Stimulated activated naive CD4-positive, alpha-beta T cell treated with Interleukin-2 at 50 U/mL for 16 hours (primary cell): Measurements from ENCODE around the gene FANCI.

Experiments
- DNase-seq: peaks from one replicate; lab custom pipeline; 2025; lab: John Stamatoyannopoulos, UW

The FANCI gene

DNA sequence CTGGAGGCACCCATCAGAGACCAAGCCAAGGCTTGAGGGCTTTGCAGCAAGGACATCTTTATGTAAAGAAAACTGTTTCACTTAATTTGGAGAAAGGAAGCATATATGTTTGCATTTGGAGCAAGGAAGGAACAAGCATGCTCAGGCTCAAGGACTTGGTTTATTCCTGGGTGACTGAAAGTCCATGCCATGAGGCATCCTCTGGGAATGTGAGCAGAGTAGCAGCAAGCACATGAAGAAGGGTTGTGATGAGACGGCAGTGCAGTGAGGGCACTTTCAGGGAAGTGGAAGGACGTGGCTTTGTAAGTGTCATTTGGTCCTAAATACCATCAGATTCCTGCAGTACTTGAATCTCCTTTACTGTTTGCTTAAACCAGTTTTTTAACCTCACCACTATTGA, 64.0 kb downstream of the FANCI start:
- no peak for DNase-seq

DNA sequence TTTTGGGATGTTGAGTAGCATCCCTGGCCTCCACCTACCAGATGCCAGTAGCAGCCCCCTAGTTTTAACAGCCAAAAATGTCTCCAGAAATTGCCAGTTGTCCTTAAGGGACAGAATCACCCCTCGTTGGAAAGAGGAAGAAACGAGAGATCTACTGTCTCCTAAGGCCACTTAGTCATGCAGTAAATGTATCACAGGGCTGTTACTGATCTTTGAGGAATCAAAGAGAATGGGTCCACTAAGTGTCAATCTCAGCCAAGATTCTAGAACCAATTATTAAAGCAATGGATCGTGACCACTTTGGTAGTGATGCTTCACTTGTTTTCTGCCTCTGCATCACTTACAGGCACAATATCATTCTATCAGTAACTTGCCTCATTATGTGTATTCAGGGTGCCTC, 64.5 kb downstream of the FANCI start:
- no peak for DNase-seq

DNA sequence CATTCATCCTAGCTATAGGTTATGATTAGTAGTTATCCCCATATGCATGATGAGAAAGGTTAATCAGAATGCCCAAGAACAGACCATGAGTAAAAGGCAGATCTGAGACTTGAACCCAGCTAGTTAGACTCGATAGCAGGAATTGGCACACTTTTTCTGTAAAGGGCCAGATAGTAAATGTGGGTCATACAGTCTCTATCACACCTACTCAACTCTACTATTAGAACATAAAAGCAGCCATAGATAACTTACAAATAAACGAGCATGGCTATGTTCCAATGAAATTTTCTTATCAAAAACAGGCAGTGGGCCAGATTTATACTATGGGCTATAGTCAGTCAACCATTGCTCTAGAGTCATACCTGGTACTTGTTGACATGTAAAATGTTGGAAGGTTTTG, 66.2 kb downstream of the FANCI start:
- no peak for DNase-seq

DNA sequence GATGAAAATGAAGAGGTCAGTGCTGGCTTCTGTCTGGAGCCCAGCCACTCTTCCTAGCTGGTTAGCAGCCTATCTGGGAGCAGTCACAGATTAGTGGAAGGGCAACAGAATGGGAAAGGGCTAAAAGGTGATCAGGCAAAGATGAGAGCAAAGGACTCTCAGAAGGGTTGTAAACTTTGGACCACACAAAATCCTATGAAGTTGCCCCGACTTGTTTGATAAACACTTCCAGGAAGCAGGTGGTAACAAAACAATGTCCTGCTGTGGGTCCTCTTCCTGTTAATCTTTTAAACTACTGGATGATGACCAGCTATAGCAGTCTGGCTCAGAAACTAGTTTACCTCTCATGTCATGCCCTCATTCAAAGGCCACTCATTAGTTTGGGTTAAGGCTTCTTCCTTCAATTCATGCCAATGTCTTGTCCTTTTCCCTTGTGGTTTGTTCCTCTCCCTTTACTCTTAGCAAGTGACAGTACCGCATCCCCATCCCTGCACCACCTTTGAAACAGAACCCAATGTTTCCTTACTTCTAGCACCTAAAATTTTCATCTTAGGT, 71.7 kb downstream of the FANCI start:
- no peak for DNase-seq

DNA sequence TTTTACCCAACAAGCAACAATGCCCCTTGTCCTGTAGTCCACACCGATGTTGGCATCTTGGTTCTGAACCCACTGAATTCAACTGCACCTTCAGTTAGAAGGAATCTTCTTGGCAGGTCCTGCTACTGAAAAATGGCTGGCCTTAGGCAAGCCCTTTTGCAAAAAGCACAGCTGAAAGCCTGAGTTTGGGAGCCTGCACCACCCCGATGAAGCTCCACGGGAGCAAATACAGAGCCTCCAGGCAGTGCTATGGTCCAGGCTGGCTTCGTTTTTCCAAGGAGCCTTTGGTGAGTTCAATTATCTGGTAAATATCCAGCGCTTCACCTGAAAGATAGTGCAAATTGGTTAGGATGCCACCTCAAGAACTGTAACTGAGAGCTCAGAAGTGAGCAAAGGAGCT, 72.7 kb downstream of the FANCI start:
- DNase-seq: no peak

DNA sequence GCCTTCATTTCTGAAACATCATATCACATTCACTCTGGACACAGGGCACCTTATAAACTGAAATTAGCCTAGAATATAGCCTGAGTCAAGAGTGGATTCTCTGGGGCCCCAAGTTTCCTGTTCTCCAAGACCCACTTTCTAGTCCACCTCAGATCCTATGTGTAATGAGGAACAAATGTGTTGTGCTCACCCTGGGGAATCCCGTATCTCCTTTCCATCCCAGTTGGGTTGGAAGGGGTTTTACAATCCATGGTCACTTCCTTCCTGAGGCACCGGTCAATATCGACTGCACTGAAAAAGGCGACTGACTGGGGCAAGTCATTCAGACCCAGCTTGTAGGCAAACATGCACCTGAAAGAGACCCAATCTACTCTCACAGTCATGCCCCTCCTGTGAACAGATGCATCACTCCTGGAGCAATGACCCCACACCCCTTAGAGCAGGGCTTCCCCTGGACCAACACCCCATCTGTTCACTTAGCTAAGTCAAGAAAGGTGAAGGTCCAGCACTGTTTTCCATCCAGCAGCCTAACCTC, 73.5 kb downstream of the FANCI start:
- no peak for DNase-seq

DNA sequence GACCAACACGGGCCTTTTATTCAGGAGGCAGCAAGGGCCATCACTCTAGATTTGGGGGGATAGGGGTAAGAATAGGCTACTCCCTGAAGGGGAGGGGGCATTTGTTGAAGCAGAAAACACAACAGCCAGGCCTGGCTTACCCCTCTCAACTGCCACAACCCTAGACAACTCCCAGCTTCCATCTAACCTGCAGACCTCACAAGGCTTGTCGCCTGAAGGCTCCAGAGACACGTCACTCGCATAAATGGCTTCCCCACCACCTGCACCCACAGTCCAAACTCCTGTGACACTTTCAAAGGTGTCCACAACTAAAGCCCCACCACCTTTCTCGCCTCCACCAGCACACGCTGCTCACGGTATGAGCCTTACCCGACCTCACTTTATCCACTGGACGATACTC, 75.9 kb downstream of the FANCI start:
- no peak for DNase-seq

DNA sequence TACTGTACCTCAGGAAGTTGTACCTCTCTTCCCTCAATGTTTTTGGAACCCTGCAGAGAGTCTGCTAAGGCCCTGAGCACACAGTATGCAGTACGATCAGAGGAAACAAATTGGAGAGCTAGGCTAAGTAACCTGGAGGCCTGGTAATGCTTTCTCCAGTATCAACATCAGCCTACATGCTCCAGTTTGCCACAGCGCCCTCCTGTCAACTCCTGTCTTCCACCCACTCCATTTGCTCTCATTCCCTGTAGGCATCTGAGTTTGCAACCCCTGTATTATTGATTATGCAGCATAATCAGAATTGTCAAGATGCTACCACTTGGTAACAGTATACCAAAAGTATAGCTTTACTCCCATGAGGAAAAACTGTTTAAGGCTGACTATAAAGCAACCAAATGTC, 76.4 kb downstream of the FANCI start:
- no peak for DNase-seq

DNA sequence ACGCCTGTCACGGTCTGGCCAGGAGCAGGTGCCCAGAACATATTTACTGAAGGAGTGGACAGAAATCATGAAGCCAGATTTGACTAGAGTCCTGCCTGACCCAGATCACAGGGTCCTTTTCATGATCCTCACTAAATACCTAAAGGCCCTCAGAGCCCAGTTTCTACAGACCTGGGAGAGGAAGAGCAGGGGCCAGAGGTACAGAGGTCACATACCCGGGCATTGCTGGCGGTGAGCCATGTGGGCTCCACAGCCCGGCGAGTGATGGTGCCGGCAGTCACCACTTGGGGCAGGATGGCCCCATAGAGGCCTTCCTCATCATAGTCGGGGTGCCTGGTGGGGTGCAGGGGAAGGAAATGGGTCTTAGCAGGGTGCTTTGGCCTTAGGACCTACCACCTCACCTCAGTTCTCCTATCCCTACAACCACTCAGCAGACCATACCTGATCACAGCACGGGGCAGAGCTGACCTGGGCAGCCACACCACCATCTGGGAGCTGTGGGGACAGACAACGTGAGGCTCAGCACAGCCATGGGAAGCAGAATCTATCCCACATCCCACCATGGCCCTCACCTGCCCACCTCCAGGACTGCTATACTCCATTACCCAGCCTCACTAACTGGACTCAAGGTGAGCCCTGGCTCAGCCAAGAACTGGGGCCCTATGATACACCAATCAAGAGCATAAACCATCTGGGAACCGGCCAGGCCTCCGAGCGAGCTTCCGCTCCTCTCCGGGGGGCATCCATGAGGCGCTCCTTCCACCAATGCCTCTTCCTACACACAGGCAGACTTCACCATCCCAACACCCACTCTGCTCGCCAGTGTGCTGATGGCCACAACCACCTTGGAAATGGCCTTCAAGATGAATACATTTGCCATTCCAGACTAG, 78.0 kb downstream of the FANCI start:
- DNase-seq: no peak

DNA sequence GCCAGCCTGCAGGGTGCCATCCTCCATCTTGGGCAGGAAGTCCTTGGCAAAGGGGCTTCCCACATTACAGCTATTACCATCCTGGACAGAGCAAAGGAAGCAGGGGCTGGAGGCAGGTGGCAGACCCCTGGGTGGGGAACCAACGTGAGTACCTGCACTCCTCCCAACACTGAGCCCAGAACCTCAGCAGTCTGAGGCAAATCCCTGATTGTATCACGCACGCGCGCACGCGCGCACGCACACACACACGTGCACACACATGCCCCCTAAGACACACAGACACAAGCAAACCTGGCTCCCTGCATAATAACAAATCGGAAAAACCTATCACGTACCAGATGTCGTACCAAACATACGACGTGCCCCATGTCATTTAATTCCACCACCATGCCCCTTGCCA, 79.0 kb downstream of the FANCI start:
- DNase-seq: no peak

DNA sequence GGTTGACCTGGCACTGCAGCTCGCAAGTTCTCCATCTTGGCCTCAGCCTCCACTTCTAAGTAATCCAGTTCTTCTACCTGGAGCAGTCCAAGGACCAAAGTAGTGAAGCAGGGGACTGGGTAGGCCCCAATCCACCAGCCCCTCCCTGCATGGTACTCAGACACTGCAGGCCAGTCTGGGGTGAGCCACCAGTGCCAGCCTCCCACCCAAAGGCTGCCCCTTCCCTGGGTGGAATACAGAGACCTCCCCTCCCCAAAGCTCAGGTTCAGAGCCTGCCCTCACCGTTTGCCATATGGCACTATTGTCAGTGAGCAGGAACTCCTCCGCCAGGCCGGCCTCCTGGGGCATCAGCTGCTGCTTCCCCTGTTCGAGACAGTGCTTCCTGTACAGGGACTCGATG, 80.0 kb downstream of the FANCI start:
- no peak for DNase-seq

DNA sequence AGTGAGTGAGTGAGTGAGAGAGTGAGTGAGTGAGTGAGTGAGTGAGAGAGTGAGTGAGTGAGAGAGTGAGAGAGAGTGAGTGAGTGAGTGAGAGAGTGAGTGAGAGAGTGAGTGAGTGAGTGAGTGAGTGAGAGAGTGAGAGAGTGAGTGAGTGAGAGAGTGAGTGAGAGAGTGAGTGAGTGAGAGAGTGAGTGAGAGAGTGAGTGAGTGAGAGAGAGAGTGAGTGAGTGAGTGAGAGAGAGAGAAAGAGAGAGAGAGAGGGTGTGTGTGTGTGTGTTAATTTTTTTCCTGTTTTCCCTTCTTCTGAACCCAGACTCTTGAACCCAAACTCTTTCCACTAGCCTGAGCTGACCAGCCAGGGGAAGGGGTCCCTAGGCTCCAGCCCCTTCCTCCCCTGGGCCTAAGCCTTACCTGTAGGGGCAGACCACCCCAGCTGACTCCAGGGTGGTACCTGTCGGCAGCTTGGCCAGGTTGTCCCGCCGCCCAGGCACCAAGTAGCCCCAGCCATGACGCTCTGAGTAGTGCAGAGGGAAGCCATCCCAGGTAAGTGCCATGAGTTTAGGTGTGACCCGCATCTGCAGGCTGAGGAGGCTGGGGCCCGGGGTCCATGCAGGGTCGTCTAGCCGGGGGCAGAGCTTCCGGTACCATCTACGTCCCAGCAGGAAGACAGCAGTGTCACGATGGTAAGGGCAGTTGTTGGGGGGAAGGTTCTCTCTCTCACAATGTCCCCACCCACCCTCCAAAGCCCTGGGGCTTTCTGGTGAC, 81.4 kb downstream of the FANCI start:
- DNase-seq: no peak

DNA sequence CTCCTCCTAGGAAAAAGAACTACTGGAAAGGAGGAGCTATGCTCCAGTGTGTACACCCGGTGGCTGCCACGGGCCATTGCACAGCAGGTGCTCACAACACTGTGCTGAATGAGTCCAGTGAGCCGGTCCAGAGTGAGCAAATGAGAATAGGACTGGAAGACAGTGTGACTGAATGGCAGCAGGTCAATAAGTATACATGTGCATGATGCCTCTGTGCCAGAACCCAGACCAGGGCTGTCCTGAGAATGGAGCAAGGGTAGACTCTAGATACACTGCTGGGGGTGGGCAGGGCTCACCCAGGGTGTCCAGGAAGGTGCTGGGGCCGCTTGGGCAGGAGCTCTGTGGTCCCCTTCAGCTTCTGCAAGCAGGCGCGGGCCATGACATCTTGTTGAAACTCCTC, 82.5 kb downstream of the FANCI start:
- DNase-seq: no peak

DNA sequence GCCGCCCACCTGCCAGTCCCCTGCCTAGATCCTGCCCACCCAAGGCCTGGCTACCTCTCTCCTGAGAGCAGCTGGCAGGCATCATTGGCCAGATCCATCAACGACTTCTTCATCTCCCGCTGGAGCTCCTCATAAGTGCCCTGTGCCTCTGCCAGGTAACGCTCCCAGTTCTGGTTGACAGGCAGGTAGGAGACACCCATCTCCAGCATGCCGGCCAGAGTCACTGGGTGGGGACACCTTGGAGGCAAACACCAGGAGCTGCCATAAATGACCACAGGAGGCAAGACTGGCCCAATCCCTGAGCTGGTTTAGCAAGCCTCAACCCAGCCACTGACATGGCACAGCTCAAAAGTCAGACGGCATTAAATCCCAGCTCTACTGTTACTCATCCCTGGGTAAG, 83.3 kb downstream of the FANCI start:
- no peak for DNase-seq

DNA sequence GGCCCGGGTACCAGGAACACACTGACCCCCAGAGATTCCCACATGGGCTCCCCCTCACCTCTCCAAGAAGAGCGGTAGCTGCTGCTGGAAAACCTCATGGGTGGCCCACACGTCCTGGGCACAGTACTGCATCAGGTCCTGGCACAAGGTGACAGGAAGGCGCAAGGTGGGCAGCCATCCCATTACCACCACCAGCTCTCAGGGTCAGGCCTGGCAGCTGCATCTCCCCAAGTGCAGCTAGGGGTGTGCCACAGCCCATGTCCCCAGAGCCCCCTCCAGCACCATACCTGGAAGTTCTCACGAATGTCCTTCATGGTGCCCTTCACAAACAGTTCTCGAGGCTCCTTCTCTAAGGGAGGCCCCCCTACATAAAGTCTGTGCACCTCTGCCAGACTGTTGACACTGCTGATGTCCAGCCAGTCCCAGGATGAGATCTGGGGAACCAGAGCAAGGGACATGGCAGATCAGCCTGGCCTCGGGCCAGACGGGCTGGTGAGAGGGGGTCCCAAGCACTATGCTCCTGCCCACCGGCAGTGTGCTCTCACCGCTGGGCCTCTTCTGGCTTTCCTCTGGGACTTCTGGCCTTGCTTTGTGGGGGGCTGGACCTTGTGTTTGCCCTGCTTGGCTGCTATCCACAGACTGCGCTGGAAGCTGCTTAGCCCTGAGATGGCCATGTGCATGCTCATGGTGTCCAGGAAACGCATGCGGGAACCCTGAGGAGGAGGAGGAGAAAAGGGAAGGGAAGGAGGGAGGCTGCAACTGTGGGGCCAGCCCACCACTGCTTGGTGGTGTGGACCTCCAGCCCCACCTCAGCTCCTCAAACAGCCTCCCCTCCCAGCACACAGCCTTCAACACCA, 84.8 kb downstream of the FANCI start:
- DNase-seq: no peak

DNA sequence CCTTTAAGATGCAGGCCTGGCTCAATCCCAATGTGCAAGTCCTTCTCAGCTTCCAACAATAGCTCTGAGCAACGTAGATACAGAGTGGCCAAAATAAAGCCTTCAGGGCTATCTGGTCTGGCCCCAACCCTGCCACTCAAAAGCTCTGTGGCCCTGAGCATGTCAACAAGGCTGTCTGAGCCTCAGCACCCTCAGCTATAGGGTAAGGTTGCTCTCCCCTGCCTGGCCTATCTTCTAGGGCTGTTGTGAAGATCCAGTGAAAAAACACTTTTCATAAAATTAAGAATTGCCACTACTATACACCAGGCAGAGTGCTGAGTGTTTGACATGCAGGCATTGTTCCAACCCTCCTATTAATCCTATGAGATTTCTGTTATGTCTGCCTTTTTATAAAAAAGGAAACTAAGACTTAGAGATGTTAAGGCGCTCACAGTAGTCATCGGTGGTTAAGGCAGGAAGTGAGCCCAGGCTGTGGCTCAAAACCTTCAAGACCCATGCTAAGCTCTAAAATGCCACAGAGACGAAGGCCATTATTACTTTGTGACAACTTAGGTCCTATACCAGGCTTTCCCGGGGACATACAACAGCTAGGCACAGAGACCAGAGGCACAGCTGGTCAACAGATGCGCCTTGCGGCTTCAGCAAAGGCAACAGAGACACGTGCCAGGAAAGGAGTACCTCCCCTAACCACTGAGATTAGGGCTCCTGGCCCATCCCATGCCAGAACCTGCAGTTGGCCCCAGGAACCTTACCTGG, 85.7 kb downstream of the FANCI start:
- DNase-seq: no peak

DNA sequence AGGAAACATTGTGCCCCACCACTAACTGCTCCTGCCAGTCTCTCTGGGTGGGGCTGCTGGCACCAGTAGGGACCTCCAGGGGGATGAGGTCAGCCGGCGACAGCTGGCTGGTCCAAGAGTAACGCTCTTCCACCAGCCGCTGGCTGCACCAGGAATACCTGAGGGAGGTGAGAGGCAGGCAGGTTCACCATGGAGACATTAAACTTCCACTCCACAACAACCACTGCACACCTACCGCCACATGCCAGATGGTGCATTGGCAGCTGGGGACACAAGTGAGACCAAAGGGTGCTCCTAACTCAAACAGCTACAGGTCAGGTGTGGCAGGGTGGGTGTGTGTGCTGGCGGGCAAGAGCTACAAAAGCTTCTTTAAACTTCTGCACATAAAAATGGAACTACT, 86.3 kb downstream of the FANCI start:
- no peak for DNase-seq

DNA sequence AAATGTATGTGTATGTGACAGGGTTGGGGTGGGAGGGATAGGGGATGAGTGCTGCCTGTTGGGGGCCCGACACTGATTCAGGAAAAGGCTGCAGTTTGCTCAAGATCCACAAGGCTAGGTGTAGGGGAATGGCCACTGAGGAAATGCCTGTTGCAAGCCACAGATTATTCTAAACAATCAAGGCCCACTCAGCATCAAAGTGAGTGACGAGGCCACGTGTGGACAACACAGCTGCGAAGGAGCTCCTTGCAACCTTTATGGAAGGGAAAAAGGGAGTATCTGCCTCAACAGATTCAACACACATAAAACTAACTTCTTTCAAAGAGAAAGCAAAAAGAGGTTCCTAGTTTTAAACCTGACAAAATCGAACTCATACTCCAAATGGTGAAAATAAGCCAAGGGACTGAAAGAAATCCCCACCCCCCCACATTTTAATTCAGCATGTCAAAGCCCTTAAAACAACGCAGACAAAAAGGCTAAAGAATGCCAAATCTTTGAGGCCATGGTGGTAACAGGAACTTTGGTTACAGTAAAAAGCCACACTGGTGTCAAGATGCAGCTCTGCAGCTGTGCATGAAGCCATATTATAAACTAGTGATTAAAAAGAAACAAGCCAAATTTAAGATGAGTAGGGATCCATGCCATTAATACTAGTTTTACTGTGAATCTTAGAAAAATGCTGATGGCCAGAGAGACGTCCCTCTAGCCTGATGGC, 87.3 kb downstream of the FANCI start:
- no peak for DNase-seq

DNA sequence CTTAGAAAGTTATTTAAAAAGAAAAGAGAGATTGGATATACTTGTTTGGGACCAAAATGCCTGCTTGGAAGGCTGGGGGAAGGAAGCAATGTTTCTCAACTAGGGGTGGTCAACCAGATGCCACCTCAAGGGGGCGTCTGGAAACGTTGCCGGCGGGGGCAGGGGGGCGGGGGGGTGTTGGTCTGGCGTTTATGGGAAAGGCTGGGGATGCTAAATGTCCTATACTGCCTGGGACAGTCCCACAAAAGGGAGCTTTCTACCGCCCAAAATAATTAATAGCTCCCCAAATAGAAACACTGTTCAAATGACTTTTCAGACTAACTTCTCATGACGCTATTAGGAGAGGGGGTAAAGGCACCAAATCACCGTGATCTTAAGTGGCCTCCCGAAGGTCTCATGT, 88.7 kb downstream of the FANCI start:
- DNase-seq: no peak

DNA sequence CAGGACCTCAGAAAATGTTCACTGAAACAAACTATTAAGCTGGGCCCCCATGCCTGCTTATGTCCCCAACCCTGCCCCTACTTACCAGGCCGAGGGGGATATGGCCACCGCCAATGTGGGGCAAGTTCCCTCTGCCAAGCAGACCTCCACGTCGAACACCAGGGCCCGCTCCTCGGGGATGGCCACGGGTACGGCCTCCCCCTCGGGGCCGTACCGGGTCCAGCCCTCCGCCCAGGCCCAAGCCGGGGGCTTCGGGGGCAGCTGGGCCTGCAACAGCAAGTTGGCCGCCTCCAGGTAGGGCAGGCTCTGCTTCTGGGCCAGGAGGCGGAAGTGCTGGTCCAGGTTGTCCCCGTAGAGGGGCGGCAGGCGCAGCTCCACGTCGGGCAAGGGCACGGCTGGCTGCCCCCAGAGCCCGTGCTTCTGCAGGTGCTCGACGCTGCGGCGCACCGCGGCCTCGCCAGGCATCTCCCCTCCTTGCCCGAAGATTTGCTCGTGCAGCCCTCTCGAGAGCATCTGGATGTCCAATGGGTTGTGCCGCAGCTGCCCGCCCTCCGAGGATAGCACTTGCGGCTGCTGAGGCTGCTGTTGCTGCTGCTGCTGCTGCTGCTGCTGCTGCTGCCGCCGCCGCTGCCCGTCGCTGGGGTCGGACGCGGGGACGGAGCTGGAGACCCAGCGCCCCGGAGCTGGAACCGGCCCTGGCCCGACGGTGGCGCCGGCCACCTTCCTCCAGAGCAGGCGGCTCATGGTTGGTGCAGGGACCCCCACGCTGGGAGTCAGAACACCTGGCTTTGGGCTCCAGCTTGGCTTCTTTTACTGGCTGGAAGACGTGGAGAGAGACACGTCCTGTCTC, 89.5 kb downstream of the FANCI start:
- no peak for DNase-seq
